Calu3 (cell line): Measurements from ENCODE around the gene RSRP1. TPM values are rescaled to one million over a fixed set of nuclear protein-coding genes. Genes with fewer than 3 reads are reported as not detected.

Experiments used
- BruUV-seq: library from RNA; stranded (reverse); fragments of 400-500 nt; replicated peaks from 2 replicates; lab custom pipeline; 2021; lab: Mats Ljungman, UMichigan
- CTCF ChIA-PET: fragments of 300-600 bp; sonication (Branson Sonifier 250); formaldehyde crosslinking; loops from one replicate; lab custom pipeline; 2022; ENCODE audit warnings: antibody characterized with exemption; lab: Charles Lee
- DNase-seq: peaks from one replicate; pipeline ENCODE4 v3.0.0; 2022
- H3K27ac Mint-ChIP-seq: one replicate; pipeline ENCODE4 v1.8.0; 2022; ENCODE audit warnings: mixed read lengths; ENCODE audit not compliant: unreplicated experiment
- H3K27me3 Mint-ChIP-seq: one replicate; pipeline ENCODE4 v1.8.0; 2022; ENCODE audit warnings: mixed read lengths; ENCODE audit not compliant: unreplicated experiment
- H3K36me3 Mint-ChIP-seq: one replicate; pipeline ENCODE4 v1.8.0; 2022; ENCODE audit warnings: mild to moderate bottlenecking, moderate library complexity, mixed read lengths; ENCODE audit not compliant: insufficient read depth, unreplicated experiment
- H3K4me1 Mint-ChIP-seq: one replicate; pipeline ENCODE4 v1.8.0; 2022; ENCODE audit warnings: mild to moderate bottlenecking, low read depth, mixed read lengths; ENCODE audit not compliant: unreplicated experiment
- H3K4me3 Mint-ChIP-seq: one replicate; pipeline ENCODE4 v1.8.0; 2022; ENCODE audit warnings: mild to moderate bottlenecking, low read depth, moderate library complexity, mixed read lengths; ENCODE audit not compliant: unreplicated experiment
- H3K9me3 Mint-ChIP-seq: one replicate; pipeline ENCODE4 v1.8.0; 2022; ENCODE audit warnings: low read depth, mixed read lengths; ENCODE audit not compliant: unreplicated experiment
- intact Hi-C: fragments of 100-400 bp; cut with micrococcal nuclease; formaldehyde crosslinking; loops from one replicate; pipeline ENCODE4 v1.10.0; 2022; ENCODE audit not compliant: unreplicated experiment
- total RNA-seq: library from RNA; stranded (reverse); gene quantifications from 2 replicates; pipeline ENCODE4 v1.2.3, GENCODE V29; 2022
- TF ChIP-seq, protein P1 (sequence below): fragments of 200-600 bp; IDR thresholded peaks from one replicate; pipeline ENCODE4 v1.8.0; 2022; ENCODE audit warnings: antibody characterized with exemption; ENCODE audit not compliant: unreplicated experiment

RSRP1 gene
- total RNA-seq, 1 experiment from 2014 or later, result 56.9 TPM

DNA sequence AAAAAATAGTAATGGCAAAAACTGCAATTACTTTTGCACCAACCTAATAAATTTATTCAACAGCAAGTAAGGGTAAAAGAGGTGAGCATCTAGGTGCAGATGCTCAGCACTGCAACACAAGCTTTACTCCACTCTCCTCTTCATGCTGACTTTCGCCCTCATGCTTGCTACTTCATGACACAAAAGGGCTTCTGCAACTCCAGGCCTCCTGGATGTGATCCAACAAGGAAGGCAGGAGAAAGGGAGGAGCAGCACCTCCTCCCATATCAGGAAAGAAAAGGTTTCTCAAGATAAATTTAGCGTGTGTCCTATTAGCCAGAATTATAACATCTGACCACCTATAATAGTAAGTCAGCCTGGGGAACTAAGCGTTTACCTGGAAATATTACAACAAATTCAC, 26.6 kb downstream of the RSRP1 start:
- Mint-ChIP-seq H3K9me3 (no peaks in the 10 kb centered on the region), H3K4me1 (no peaks in the 10 kb centered on the region), H3K4me3 (no peak overlapping the region), H3K27ac (no peak overlapping the region), H3K27me3 (no peaks in the 10 kb centered on the region), H3K36me3 (peaks cover 15% of the 10 kb centered on the region)
- intact Hi-C loops, result no loop called here
- TF ChIP-seq, protein P1, sequence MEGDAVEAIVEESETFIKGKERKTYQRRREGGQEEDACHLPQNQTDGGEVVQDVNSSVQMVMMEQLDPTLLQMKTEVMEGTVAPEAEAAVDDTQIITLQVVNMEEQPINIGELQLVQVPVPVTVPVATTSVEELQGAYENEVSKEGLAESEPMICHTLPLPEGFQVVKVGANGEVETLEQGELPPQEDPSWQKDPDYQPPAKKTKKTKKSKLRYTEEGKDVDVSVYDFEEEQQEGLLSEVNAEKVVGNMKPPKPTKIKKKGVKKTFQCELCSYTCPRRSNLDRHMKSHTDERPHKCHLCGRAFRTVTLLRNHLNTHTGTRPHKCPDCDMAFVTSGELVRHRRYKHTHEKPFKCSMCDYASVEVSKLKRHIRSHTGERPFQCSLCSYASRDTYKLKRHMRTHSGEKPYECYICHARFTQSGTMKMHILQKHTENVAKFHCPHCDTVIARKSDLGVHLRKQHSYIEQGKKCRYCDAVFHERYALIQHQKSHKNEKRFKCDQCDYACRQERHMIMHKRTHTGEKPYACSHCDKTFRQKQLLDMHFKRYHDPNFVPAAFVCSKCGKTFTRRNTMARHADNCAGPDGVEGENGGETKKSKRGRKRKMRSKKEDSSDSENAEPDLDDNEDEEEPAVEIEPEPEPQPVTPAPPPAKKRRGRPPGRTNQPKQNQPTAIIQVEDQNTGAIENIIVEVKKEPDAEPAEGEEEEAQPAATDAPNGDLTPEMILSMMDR, result no peak
- CTCF ChIA-PET, result no interaction called here
- BruUV-seq, result no TSS peak
- no peak for DNase-seq

DNA sequence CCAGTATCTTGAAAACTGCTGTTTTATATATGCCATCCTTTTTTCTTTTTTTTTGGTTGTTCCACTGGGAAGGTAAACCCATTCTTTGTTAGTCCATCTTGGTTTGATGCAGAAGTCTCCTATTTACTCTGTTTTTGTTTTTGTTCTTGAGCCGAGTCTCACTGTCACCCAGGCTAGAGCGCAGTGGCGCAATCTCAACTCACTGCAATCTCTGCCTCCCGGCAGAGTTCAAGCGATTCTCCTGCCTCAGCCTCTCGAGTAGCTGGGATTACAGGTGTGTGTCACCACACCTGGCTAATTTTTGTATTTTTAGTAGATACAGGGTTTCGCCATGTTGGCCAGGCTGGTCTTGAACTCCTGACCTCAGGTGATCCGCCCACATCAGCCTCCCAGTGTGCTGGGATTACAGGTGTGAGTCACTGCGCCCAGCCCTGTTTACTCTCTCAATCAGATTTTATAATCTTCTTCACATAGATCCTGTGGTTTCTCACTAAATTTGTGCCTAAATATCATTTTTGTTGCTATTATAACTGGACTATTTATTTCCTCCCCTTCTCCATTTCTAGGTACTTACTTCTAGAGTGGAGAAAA, 27.5 kb downstream of the RSRP1 start:
- no TSS peak for BruUV-seq
- CTCF ChIA-PET, result no interaction called here

DNA sequence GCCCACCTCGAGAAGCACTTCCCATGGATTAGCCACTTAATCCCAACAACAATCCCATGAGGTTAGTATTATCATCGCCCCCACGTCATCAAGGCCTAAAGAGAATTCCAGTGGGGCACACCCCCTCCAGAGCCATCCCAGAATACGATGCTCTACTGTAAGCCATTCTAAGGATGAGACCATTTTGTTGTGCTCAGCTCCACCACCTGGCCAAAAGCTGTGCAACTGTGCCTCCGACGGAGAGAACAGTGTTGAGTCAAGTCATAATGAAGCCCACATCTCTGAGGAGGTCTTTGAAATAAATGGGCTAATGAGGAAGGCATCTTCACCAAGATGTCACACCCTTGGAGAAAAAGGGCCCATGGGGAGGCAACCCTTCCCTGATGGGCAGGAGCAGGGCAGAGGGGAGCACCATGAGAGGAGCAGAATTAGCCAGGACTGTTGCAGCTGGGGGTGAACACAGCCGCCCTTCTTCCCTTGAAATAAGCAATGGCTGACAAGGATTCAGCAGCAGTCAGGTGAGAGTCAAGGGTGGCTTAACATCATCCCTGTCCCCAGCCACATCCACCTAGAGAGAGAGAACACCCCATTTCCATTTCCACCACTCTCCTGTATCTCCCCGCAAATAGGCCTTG, 29.5 kb downstream of the RSRP1 start:
- DNase-seq, result no peak
- no TSS peak for BruUV-seq
- H3K4me1 Mint-ChIP-seq, result no peaks in the 10 kb centered on the region
- no peak overlapping the region for H3K4me3 Mint-ChIP-seq
- H3K9me3 Mint-ChIP-seq, result no peaks in the 10 kb centered on the region
- CTCF ChIA-PET, result no interaction called here
- no peaks in the 10 kb centered on the region for H3K27me3 Mint-ChIP-seq
- H3K36me3 Mint-ChIP-seq, result peaks cover 5% of the 10 kb centered on the region
- H3K27ac Mint-ChIP-seq, result no peak overlapping the region
- intact Hi-C loops, result no loop called here
- TF ChIP-seq, protein P1, result no peak

More for the DNA sequence above, 27.5 kb downstream of the RSRP1 start:
- no peak overlapping the region for H3K4me3 Mint-ChIP-seq
- DNase-seq, result no peak
- TF ChIP-seq, protein P1, result no peak
- no peak overlapping the region for H3K27ac Mint-ChIP-seq
- H3K4me1 Mint-ChIP-seq, result no peaks in the 10 kb centered on the region
- peaks cover 9% of the 10 kb centered on the region for H3K36me3 Mint-ChIP-seq
- H3K27me3 Mint-ChIP-seq, result no peaks in the 10 kb centered on the region
- no peaks in the 10 kb centered on the region for H3K9me3 Mint-ChIP-seq
- intact Hi-C loops, result no loop called here

DNA sequence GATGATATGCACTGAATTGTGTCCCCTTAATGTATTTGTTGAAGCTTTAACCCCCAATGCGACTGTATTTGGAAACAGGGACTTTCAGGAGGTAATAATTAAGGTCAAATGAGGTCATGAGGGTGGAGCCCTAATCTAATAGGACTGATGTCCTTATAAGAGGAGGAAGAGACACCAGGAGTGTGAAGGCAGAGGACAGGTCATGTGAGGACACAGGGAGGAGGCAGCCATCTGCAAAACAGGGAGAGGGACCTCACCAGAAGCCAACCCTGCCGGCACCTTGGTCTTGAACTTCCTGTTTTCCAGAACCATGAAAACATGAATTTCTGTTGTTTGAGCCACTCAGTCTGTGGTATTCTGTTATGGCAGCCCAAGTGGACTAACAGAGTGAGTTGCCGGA, 30.2 kb downstream of the RSRP1 start:
- Mint-ChIP-seq H3K27ac (no peak overlapping the region), H3K27me3 (no peaks in the 10 kb centered on the region), H3K4me3 (no peak overlapping the region), H3K4me1 (no peaks in the 10 kb centered on the region), H3K9me3 (no peaks in the 10 kb centered on the region), H3K36me3 (peaks cover 5% of the 10 kb centered on the region)
- BruUV-seq, result no TSS peak
- DNase-seq, result no peak
- CTCF ChIA-PET, result no interaction called here
- TF ChIP-seq, protein P1, result no peak
- intact Hi-C loops, result no loop called here
